Coronary artery (tissue), 2 donors: Measurements from ENCODE around the gene SSBP3.

Source experiments
- DNase-seq: peaks from one replicate; pipeline ENCODE4 v3.0.0-alpha.2; 2017; ENCODE audit warnings: low spot score
- H3K27ac ChIP-seq, 2 donors: fragments of 200-600 bp; sonication (generic); one replicate each; pipeline ENCODE4 v1.5.1; 2016 to 2019
- H3K4me3 ChIP-seq: fragments of 200-600 bp; sonication (generic); 2 replicates; pipeline ENCODE4 v1.5.1; 2016; ENCODE audit warnings: mild to moderate bottlenecking, moderate library complexity
- CTCF ChIP-seq: fragments of 200-600 bp; sonication (generic); IDR thresholded peaks from one replicate; pipeline ENCODE4 v1.5.1; 2019; ENCODE audit warnings: antibody characterized with exemption

SSBP3 gene

GRCh38 chr1:54364582-54364981 lies 41.6 kb downstream of the SSBP3 start:
- no peak for TF ChIP-seq CTCF
- no peak overlapping the region for H3K27ac ChIP-seq
- no peak for DNase-seq

GRCh38 chr1:54363925-54364324 lies 42.3 kb downstream of the SSBP3 start:
- Histone ChIP-seq H3K27ac (no peak overlapping the region), H3K4me3 (no peak overlapping the region)
- TF ChIP-seq CTCF = no peak
- no peak for DNase-seq

More at GRCh38 chr1:54364582-54364981, 41.6 kb downstream of the SSBP3 start:
- H3K4me3 ChIP-seq = no peak overlapping the region

GRCh38 chr1:54362881-54363340 lies 43.3 kb downstream of the SSBP3 start:
- Histone ChIP-seq H3K4me3 (no peak overlapping the region), H3K27ac (no peak overlapping the region)
- TF ChIP-seq CTCF = no peak
- no peak for DNase-seq

GRCh38 chr1:54361342-54361741 lies 44.9 kb downstream of the SSBP3 start:
- no peak for TF ChIP-seq CTCF
- DNase-seq = no peak
- Histone ChIP-seq H3K27ac (no peak overlapping the region), H3K4me3 (no peak overlapping the region)

- DNase-seq = no peak
- Histone ChIP-seq H3K4me3 (no peak overlapping the region), H3K27ac (no peak overlapping the region)
- TF ChIP-seq CTCF = no peak
Measured at GRCh38 chr1:54360165-54361005, 45.8 kb downstream of the SSBP3 start.

GRCh38 chr1:54359393-54360162 lies 46.6 kb downstream of the SSBP3 start:
- Histone ChIP-seq H3K4me3 (no peak overlapping the region), H3K27ac (no peak overlapping the region)
- no peak for DNase-seq
- no peak for TF ChIP-seq CTCF
